Stomach (tissue), 4 donors: ENCODE measurements around the gene MUC12.

Experiments used
- POLR2A ChIP-seq, 4 donors: fragments of 450-650 bp; IDR thresholded peaks; one replicate each; pipeline ENCODE4 v1.6.1; 2016; ENCODE audit warnings: antibody characterized with exemption in 4 of 4, control low read depth in 2 of 4, mild to moderate bottlenecking in 1 of 4, moderate library complexity in 1 of 4
- TF ChIP-seq, protein P1 (sequence below), 7 experiments: fragments of 450-650 bp in 4 of 7; fragments of 200-600 bp in 3 of 7; sonication (generic) in 3 of 7; IDR thresholded peaks; one replicate each; pipeline ENCODE4 v1.5.1; 2016 to 2019; ENCODE audit warnings: antibody characterized with exemption in 7 of 7, control low read depth in 2 of 7, mild to moderate bottlenecking in 1 of 7

DNA sequence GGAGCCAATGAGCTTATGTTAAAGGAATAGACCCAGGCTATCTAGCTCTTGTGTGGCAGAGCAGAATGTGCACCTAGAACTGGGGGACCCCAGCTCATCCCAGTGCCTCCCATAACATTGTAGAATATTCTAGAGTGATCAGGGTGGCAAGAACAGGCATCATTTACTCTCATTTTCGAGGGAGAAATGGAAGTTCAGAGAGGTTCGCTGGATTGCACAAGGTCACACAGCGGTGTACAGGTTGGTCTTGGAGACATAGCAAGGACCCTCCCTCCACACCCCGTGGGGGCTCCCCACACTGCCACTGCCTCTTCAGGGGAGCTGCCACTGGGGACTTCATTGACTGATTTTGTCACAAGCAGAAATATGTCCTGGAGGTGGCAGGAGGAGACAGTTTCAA lies 8.9 kb downstream of the MUC12 start:
- TF ChIP-seq, protein P1, sequence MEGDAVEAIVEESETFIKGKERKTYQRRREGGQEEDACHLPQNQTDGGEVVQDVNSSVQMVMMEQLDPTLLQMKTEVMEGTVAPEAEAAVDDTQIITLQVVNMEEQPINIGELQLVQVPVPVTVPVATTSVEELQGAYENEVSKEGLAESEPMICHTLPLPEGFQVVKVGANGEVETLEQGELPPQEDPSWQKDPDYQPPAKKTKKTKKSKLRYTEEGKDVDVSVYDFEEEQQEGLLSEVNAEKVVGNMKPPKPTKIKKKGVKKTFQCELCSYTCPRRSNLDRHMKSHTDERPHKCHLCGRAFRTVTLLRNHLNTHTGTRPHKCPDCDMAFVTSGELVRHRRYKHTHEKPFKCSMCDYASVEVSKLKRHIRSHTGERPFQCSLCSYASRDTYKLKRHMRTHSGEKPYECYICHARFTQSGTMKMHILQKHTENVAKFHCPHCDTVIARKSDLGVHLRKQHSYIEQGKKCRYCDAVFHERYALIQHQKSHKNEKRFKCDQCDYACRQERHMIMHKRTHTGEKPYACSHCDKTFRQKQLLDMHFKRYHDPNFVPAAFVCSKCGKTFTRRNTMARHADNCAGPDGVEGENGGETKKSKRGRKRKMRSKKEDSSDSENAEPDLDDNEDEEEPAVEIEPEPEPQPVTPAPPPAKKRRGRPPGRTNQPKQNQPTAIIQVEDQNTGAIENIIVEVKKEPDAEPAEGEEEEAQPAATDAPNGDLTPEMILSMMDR (IDR thresholded peaks at IDR 0.05): no peak
- no peak for TF ChIP-seq POLR2A (IDR thresholded peaks at IDR 0.05)
